GM23248 (cell line): Measurements from ENCODE around the gene DIPK1B. TPM values are rescaled to one million over a fixed set of nuclear protein-coding genes. Genes with fewer than 3 reads are reported as not detected.

Experiments used
- DNase-seq: peaks from one replicate; pipeline ENCODE4 v3.0.0-alpha.2; 2015
- H2AFZ ChIP-seq: fragments of 200-600 bp; sonication (generic); 2 replicates; pipeline ENCODE4 v1.6.1; 2016; ENCODE audit warnings: antibody characterized with exemption
- H3F3A ChIP-seq: fragments of 200-600 bp; sonication (generic); 2 replicates; pipeline ENCODE4 v1.6.1; 2016; ENCODE audit warnings: mild to moderate bottlenecking, antibody characterized with exemption, mixed run types; ENCODE audit not compliant: insufficient read depth
- H3K27ac ChIP-seq: fragments of 200-600 bp; sonication (generic); 2 replicates; pipeline ENCODE4 v1.5.1; 2016; ENCODE audit warnings: mild to moderate bottlenecking
- H3K27me3 ChIP-seq: fragments of 200-600 bp; sonication (generic); replicated peaks from 2 replicates; pipeline ENCODE4 v1.6.1; 2016; ENCODE audit warnings: mild to moderate bottlenecking; ENCODE audit not compliant: insufficient read depth
- H3K36me3 ChIP-seq: fragments of 200-600 bp; sonication (generic); 2 replicates; pipeline ENCODE4 v1.6.1; 2016; ENCODE audit warnings: low read depth, mild to moderate bottlenecking
- H3K4me1 ChIP-seq: fragments of 200-600 bp; sonication (generic); 2 replicates; pipeline ENCODE4 v1.6.1; 2016; ENCODE audit warnings: mild to moderate bottlenecking; ENCODE audit not compliant: insufficient read depth
- H3K4me2 ChIP-seq: fragments of 200-600 bp; sonication (generic); one replicate; pipeline ENCODE4 v1.6.1; 2016; ENCODE audit warnings: mild to moderate bottlenecking; ENCODE audit not compliant: unreplicated experiment
- H3K4me3 ChIP-seq: fragments of 200-600 bp; sonication (generic); 2 replicates; pipeline ENCODE4 v1.5.1; 2016; ENCODE audit warnings: mild to moderate bottlenecking
- H3K79me2 ChIP-seq: fragments of 200-600 bp; sonication (generic); 2 replicates; pipeline ENCODE4 v1.6.1; 2016; ENCODE audit warnings: mild to moderate bottlenecking; ENCODE audit not compliant: insufficient read depth
- H3K9ac ChIP-seq: fragments of 200-600 bp; sonication (generic); 2 replicates; pipeline ENCODE4 v1.6.1; 2016; ENCODE audit warnings: mild to moderate bottlenecking
- H3K9me2 ChIP-seq: fragments of 200-600 bp; sonication (generic); 2 replicates; pipeline ENCODE4 v1.6.1; 2016; ENCODE audit warnings: mixed run types, mild to moderate bottlenecking, moderate library complexity; ENCODE audit not compliant: insufficient read depth
- H3K9me3 ChIP-seq: fragments of 200-600 bp; sonication (generic); one replicate; pipeline ENCODE4 v1.6.1; 2017; ENCODE audit warnings: low read depth
- H4K20me1 ChIP-seq: fragments of 200-600 bp; sonication (generic); 2 replicates; pipeline ENCODE4 v1.6.0; 2016; ENCODE audit not compliant: insufficient read depth
- EZH2 ChIP-seq: fragments of 200-600 bp; sonication (generic); IDR thresholded peaks from 2 replicates; pipeline ENCODE4 v1.6.1; 2018; ENCODE audit warnings: antibody characterized with exemption, mild to moderate bottlenecking; ENCODE audit not compliant: insufficient read depth, poor library complexity, severe bottlenecking
- EZH2phosphoT487 ChIP-seq: fragments of 200-600 bp; sonication (generic); IDR thresholded peaks from 2 replicates; pipeline ENCODE4 v1.6.1; 2018; ENCODE audit warnings: antibody characterized with exemption, moderate library complexity, mild to moderate bottlenecking, low read depth; ENCODE audit not compliant: insufficient read depth
- WGBS, 2 experiments: methylation state at CpG; one replicate each; pipeline ENCODE4 v1.1.6; 2015 to 2017; ENCODE audit warnings: low lambda C conversion rate in 2 of 2, low coverage in 1 of 2; ENCODE audit errors: missing lambda C conversion rate in 2 of 2; 5-methylcytosine and 5-hydroxymethylcytosine counted together
- in situ Hi-C: fragments of 300-500 bp; cut with MboI; formaldehyde crosslinking; loops from 2 replicates; pipeline ENCODE4 v1.15.0; 2020
- polyA plus RNA-seq: library from polyadenylated mRNA; unstranded; fragments of >200 nt; fragmentation: Nextera tagmentation; extraction: Ambion mirVana; gene quantifications from 2 replicates; pipeline ENCODE4 v1.2.1, GENCODE V29; 2016
- total RNA-seq: library from RNA; depleted of rRNA; stranded (reverse); fragments of >200 nt; shearing (Covaris generic); gene quantifications from 2 replicates; pipeline ENCODE4 v1.2.3, GENCODE V29; 2014

Gene DIPK1B
- total and polyA plus RNA-seq, 2 experiments from 2014 or later, result not detected

- Histone ChIP-seq H3K4me3 (no peak overlapping the region), H3K27ac (no peak overlapping the region), H2AFZ (no peak overlapping the region), H3K9me2 (no peaks in the 10 kb centered on the region), H3K4me1 (peaks cover 5% of the 10 kb centered on the region), H3K79me2 (peaks cover 30% of the 10 kb centered on the region), H3K4me2 (no peak overlapping the region), H3K36me3 (no peaks in the 10 kb centered on the region), H3K27me3 (no peaks in the 10 kb centered on the region), H3K9ac (no peak overlapping the region), H3K9me3 (no peaks in the 10 kb centered on the region), H4K20me1 (no peaks in the 10 kb centered on the region), H3F3A (0 out of 2 replicates have a peak, but pooled peaks cover 6% of the 10 kb centered on the region)
- 38 to 45% methylated on average over 19 to 20 of the region's 21 CpGs for WGBS, 2 experiments
- in situ Hi-C loops, result no loop called here
- TF ChIP-seq EZH2phosphoT487, result no peak
- TF ChIP-seq EZH2, result no peak
- no peak for DNase-seq
Observed at GRCh38 chr9:136688274-136689107, 23.9 kb upstream of the DIPK1B start.

- in situ Hi-C loops, result no loop called here
- 58 to 72% methylated on average over 7 of the region's 7 CpGs for WGBS, 2 experiments
- no peak overlapping the region for H3K4me2 ChIP-seq
Observed at GRCh38 chr9:136689108-136689460, 23.3 kb upstream of the DIPK1B start.

DNA sequence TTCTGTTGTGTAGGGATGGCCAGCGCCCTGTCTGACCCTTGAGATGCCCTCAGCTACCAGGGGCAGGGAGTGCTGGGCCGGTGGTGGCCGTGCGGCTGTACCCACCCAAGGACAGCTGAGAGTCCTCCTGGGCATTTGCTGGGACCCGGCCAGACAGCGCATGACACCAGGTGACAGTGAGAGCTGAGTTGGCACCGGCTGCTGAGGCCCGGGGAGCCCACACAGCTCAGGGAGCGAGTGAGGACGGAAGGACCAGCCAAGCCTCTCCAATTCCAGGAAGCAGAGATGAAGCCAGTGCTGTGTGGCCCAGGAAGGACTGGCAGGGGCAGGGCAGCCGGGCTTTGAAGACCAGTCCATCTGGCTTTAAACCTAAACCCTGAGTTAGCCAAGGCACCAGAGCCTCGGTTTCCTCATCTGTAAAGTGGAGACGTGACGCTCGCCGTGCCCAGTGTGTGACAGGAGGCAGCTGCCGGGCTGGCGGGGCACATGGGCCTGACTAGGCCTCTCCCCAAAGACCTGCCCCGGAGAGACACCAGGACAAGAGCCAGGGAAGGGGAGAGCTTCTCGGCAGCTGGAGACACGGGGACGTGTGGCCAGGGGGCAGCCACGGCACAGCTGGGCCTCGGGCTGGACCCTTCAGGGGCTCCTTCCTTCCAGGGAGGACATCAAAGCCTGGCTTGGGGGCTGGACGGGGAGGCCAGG is 22.1 kb upstream of the DIPK1B start:
- Histone ChIP-seq H3K4me1 (peaks cover 5% of the 10 kb centered on the region), H3F3A (0 out of 2 replicates have a peak, but pooled peaks cover 6% of the 10 kb centered on the region), H4K20me1 (no peaks in the 10 kb centered on the region), H2AFZ (no peak overlapping the region), H3K4me2 (no peak overlapping the region), H3K9me3 (no peaks in the 10 kb centered on the region), H3K9me2 (no peaks in the 10 kb centered on the region), H3K4me3 (no peak overlapping the region), H3K27me3 (no peaks in the 10 kb centered on the region), H3K36me3 (no peaks in the 10 kb centered on the region), H3K79me2 (peaks cover 13% of the 10 kb centered on the region), H3K27ac (no peak overlapping the region), H3K9ac (no peak overlapping the region)
- no peak for DNase-seq
- TF ChIP-seq EZH2 (no peak), EZH2phosphoT487 (no peak)
- in situ Hi-C loops, result no loop called here
- WGBS, 2 experiments, result 72 to 78% methylated on average over 22 to 25 of the region's 25 CpGs

More at GRCh38 chr9:136689108-136689460, 23.3 kb upstream of the DIPK1B start:
- Histone ChIP-seq H3K9ac (no peak overlapping the region), H3K4me1 (peaks cover 5% of the 10 kb centered on the region), H2AFZ (no peak overlapping the region), H3K27ac (no peak overlapping the region), H3K27me3 (no peaks in the 10 kb centered on the region), H3K9me3 (no peaks in the 10 kb centered on the region), H3K79me2 (peaks cover 25% of the 10 kb centered on the region), H3K9me2 (no peaks in the 10 kb centered on the region), H3F3A (0 out of 2 replicates have a peak, but pooled peaks cover 6% of the 10 kb centered on the region), H4K20me1 (no peaks in the 10 kb centered on the region), H3K4me3 (no peak overlapping the region), H3K36me3 (no peaks in the 10 kb centered on the region)
- TF ChIP-seq EZH2phosphoT487 (no peak), EZH2 (no peak)
- no peak for DNase-seq

DNA sequence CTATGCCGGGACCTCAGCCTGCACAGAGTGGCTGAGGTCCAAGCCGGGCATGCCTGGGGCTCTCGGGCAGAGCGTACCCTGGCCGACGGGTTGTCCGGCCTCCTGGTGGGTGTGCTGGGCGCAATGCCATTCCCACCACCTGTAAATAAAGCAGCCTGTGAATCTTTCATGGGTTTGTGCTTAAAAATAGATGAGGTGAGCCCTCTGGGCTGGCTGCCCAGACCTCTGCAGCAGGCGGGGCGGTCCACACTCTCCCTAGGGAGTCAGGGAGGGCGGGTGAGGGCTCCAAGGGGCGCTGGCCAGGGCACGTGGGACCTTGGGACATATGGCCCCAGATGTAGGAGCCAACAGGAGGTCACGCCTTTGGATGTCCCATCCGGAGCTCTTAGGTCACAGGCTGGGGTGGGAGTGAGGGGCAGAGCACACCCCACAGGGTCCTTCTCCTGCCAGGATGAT is 21.5 kb upstream of the DIPK1B start:
- H3K4me2 ChIP-seq, result no peak overlapping the region
- H3F3A ChIP-seq, result 0 out of 2 replicates have a peak, but pooled peaks cover 6% of the 10 kb centered on the region
- no peaks in the 10 kb centered on the region for H3K9me3 ChIP-seq
- no peaks in the 10 kb centered on the region for H4K20me1 ChIP-seq
- H3K9ac ChIP-seq, result no peak overlapping the region
- peaks cover 2% of the 10 kb centered on the region for H3K4me1 ChIP-seq
- TF ChIP-seq EZH2, result no peak
- TF ChIP-seq EZH2phosphoT487, result no peak
- 89 to 91% methylated on average over 14 to 15 of the region's 15 CpGs for WGBS, 2 experiments
- in situ Hi-C loops, result no loop called here
- H3K4me3 ChIP-seq, result no peak overlapping the region
- no peak overlapping the region for H3K27ac ChIP-seq
- H3K79me2 ChIP-seq, result peaks cover 7% of the 10 kb centered on the region
- no peak overlapping the region for H2AFZ ChIP-seq
- H3K9me2 ChIP-seq, result no peaks in the 10 kb centered on the region
- no peaks in the 10 kb centered on the region for H3K36me3 ChIP-seq
- H3K27me3 ChIP-seq, result no peaks in the 10 kb centered on the region
- no peak for DNase-seq
